GM08714 (cell line): ENCODE data around the gene SLCO4A1.

Experiments
- H3K4me3 ChIP-seq: fragments of 200-500 bp; sonication (Bioruptor generic); 2 replicates; pipeline ENCODE4 v1.5.1; 2014; ENCODE audit warnings: mild to moderate bottlenecking, low read length, inconsistent platforms
- ZNF274 ChIP-seq: IDR thresholded peaks from 2 replicates; pipeline ENCODE4 v1.6.1; 2012; ENCODE audit warnings: mild to moderate bottlenecking, low read depth, low read length

The SLCO4A1 gene

DNA sequence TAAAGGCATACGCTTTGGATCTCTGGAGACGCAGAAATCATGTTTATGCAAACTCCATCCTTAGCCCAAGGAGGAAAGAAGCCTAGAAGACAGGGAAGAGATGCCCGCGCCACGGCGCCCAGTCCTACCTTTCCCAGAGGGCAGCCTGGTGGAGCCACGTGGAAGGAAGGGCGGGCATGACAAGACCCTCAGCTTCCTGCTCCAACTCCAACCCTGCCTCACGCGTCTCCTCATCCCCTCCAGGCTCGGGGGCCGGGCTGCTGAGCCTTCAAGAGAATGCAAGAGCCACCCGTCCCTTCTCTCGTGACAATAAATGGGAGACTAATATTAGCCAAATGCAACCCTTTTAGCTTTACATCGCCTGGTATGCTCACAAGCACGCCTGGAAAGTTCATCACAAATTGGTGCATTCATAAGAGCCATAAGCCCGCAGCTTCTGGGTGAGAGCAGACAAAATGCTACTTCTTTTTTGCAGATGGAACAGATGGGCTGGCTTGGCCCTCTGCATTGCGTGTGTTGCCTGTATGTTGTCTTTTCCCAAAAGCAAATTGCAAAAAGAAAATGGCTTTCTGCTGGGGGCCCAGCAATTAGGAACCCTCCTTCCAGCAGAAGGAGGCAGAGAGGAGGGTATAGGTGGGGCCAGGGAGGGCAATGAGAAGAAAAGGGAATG, 58.1 kb downstream of the SLCO4A1 start:
- no peak overlapping the region for H3K4me3 ChIP-seq
- no peak for TF ChIP-seq ZNF274

GRCh38 chr20:62701161-62702012, 59.1 kb downstream of the SLCO4A1 start:
- TF ChIP-seq ZNF274: no peak
- no peak overlapping the region for H3K4me3 ChIP-seq

- H3K4me3 ChIP-seq: no peak overlapping the region
- no peak for TF ChIP-seq ZNF274
Observed at GRCh38 chr20:62702013-62702300, 59.7 kb downstream of the SLCO4A1 start.

- TF ChIP-seq ZNF274: no peak
- H3K4me3 ChIP-seq: no peak overlapping the region
Observed at GRCh38 chr20:62702895-62703852, 60.9 kb downstream of the SLCO4A1 start.

GRCh38 chr20:62703853-62704228, 61.5 kb downstream of the SLCO4A1 start:
- TF ChIP-seq ZNF274: no peak

DNA sequence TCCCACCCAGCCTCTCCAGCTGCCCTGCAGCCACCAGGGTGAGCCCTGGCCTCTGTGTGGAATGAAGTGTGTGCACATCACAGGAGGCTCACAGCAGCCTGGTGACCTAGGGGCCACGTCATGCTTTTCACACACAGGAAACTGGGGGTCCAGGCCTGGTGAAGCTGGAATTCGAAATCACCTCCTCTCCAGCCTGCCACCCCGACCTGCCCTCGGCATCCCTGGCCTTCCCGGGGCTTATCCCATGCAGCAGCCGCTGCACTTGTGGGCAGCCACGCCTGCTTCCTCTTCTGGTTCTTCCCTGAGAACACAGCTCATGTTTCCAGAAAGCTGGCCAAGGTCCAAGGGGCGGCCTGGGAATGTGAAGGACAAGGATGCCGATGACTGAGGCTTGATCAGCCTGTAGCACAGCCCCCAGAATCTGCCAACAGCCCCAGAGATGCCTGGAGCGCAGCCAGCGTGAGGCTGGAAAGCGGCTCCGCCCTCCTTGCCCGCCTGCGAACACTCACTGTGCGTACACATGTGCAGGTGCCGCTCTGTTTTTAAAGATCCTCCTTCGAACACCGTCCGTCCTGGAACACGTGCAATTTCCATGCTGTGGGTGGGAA, 62.1 kb downstream of the SLCO4A1 start:
- TF ChIP-seq ZNF274: no peak
- H3K4me3 ChIP-seq: no peak overlapping the region

More at GRCh38 chr20:62703853-62704228, 61.5 kb downstream of the SLCO4A1 start:
- no peak overlapping the region for H3K4me3 ChIP-seq

GRCh38 chr20:62705627-62706026, 63.3 kb downstream of the SLCO4A1 start:
- TF ChIP-seq ZNF274: no peak
- H3K4me3 ChIP-seq: no peak overlapping the region

DNA sequence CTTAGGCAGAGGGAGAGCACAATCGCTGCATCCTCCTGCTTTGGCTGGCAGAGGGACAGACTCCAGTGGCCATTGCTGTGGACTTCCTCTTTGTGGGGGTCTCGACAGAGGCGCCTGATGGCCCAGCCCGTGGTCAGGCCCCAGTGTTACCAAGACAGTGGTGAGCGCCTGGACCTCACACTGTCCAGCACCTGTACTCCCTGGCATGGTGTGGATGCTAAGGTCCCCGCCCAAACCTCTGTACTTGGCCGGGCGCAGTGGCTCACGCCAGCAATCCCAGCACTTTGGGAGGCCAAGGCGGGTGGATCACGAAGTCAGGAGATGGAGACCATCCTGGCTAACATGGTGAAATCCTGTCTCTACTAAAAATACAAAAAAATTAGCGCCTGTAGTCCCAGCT, 64.0 kb downstream of the SLCO4A1 start:
- TF ChIP-seq ZNF274: no peak
- H3K4me3 ChIP-seq: no peak overlapping the region

GRCh38 chr20:62706857-62707256, 64.6 kb downstream of the SLCO4A1 start:
- TF ChIP-seq ZNF274: no peak
- no peak overlapping the region for H3K4me3 ChIP-seq

- H3K4me3 ChIP-seq: no peak overlapping the region
- TF ChIP-seq ZNF274: no peak
Observed at GRCh38 chr20:62707276-62707920, 65.1 kb downstream of the SLCO4A1 start.

DNA sequence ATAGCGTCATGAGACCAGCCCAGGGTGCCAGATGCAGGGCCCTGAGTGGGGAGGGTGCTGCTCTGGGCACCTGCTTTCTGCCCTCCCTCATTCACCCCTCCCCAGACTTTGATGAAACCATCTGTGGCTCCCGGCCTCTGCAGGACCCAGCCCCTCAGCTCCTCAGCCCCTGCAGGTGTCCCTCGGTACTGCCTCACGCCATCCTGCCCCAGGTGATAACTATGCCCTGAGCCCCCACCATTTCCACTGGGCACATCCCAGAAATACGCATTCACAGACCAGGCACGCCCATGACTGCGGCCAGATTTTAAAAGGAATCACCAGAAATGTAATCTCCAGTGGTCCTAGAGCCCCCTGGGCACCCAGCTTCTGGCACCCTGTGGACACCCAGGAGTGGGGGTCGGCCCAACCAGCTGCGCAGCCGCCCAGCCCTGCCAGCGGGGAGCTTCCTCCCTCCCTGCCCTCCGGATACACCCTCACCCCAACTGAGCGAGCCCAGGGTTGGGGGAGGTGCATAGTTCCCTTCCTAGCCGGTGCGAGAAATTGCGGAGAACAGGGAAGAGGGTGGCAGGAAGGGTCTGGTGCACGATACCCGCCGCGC, 65.7 kb downstream of the SLCO4A1 start:
- H3K4me3 ChIP-seq: no peak overlapping the region
- no peak for TF ChIP-seq ZNF274

GRCh38 chr20:62708591-62709536, 66.6 kb downstream of the SLCO4A1 start, which contains the start of gene NTSR1:
NTSR1 (plus strand) TSS chr20:62708836; CDS start chr20:62709208, 372 bp downstream.
- TF ChIP-seq ZNF274: no peak
- H3K4me3 ChIP-seq: no peak within 1 kb of the TSS
